A673 (cell line): ENCODE results near the gene SMIM44.

Source experiments
- EZH2 ChIP-seq: fragments of 200-600 bp; sonication (generic); IDR thresholded peaks from 2 replicates; pipeline ENCODE4 v1.6.1; 2017; ENCODE audit warnings: borderline replicate concordance, low read depth, mild to moderate bottlenecking, mixed read lengths, antibody characterized with exemption, low read length; ENCODE audit not compliant: poor library complexity, severe bottlenecking
- TF ChIP-seq, protein P1 (sequence below): fragments of 300-800, 200-600 bp; sonication (generic); conservative IDR thresholded peaks from 2 replicates; pipeline ENCODE4 v1.5.1; 2017; ENCODE audit warnings: low read depth, mild to moderate bottlenecking, antibody characterized with exemption, low read length, moderate library complexity, mixed read lengths

GRCh38 chr19:3528539-3529211 is 45.4 kb upstream of the SMIM44 start:
- TF ChIP-seq, protein P1, sequence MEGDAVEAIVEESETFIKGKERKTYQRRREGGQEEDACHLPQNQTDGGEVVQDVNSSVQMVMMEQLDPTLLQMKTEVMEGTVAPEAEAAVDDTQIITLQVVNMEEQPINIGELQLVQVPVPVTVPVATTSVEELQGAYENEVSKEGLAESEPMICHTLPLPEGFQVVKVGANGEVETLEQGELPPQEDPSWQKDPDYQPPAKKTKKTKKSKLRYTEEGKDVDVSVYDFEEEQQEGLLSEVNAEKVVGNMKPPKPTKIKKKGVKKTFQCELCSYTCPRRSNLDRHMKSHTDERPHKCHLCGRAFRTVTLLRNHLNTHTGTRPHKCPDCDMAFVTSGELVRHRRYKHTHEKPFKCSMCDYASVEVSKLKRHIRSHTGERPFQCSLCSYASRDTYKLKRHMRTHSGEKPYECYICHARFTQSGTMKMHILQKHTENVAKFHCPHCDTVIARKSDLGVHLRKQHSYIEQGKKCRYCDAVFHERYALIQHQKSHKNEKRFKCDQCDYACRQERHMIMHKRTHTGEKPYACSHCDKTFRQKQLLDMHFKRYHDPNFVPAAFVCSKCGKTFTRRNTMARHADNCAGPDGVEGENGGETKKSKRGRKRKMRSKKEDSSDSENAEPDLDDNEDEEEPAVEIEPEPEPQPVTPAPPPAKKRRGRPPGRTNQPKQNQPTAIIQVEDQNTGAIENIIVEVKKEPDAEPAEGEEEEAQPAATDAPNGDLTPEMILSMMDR = no peak
- TF ChIP-seq EZH2 = no peak
